ENCODE measurements around the gene SLC37A4. TPM values are rescaled to one million over a fixed set of nuclear protein-coding genes. Genes with fewer than 3 reads are reported as not detected.
A peak's percentile ranks its signal among the peaks of the same experiment; 100 is the strongest.

The SLC37A4 gene
- polyA plus RNA-seq, 1 donor (not counting 4 experiments of a cell fraction or from before 2014, with no cell fraction given): 20.2 TPM

DNA sequence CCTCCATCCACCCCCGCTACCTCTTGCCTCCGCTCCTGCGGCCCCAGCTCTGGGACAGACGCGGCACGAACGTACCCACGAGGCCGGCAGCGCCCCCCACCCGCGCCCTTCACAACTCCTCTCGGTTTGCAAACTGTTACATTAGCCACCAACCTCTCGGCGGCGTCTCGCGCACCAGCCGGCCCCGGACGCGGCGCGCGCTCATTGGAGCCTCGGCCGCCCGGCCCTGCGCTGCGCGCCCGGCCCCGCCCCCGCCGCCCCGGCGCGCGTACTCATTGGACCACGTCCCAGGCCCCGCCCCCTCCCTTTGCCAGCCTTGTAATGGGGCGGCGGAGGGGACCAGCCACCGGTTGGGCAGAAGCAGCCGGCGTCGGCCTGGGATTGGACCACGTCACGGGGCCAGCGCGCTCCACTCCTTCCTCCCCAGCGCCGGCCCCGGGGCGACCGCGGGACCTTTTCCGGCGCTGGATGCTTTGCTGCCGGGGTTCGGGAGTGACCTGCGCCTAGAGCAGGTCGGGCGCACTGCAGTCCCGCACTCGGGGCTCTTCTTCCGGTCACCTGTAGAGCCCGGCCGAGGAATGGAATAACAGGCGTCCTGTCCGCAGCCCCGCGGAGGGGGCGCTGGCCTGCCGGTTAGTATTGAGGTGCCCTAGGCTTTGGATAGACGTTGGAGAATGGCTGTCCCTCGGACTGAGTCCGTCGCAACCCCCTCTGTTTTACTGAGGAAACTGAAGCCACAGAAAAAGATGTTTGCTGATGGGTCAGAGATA lies 26.5 kb upstream of the SLC37A4 start, which contains the start of gene HYOU1:
Gene HYOU1, minus strand, starts transcription at position 206 of the 770 bp plus-strand sequence. CDS start 1,045 bp downstream, outside the sequence.
- peaks cover 4% of the 10 kb centered on the region for H4K20me1 ChIP-seq (ENCODE audit: control insufficient read depth, extremely low read depth, insufficient read depth, low read length)
- peak within 1 kb of the TSS; percentile 89 for H3K4me2 ChIP-seq (ENCODE audit: control insufficient read depth, extremely low read depth, insufficient read depth, low read depth, low read length)
- H3K9me1 ChIP-seq (ENCODE audit: control insufficient read depth, extremely low read depth, insufficient read depth, low read length): no peaks in the 10 kb centered on the region
- TF ChIP-seq CTCF (optimal IDR thresholded peaks at IDR 0.05 in 1 of 3, IDR thresholded peaks at IDR 0.05 in 1 of 3, conservative IDR thresholded peaks at IDR 0.05 in 1 of 3; ENCODE audit: extremely low read depth in 1 of 3, insufficient read depth in 2 of 3, low read length in 3 of 3) (peak in 2 of 3 experiments; percentile 19 to 34), EZH2 (IDR thresholded peaks at IDR 0.05; ENCODE audit: low read length) (no peak)
- H3K27ac ChIP-seq (ENCODE audit: control insufficient read depth, insufficient read depth, low read length): peak within 1 kb of the TSS; percentile 82
- H3K79me2 ChIP-seq (ENCODE audit: control insufficient read depth, insufficient read depth, low read length): peaks cover 38% of the 10 kb centered on the region
- H3K36me3 ChIP-seq (ENCODE audit: control insufficient read depth in 2 of 2, extremely low read depth in 1 of 2, insufficient read depth in 2 of 2, low read length in 2 of 2): peaks cover 25 to 32% of the 10 kb centered on the region in 2 experiments
- H3K4me1 ChIP-seq (ENCODE audit: control insufficient read depth, extremely low read depth, insufficient read depth, low read length): peaks cover 14% of the 10 kb centered on the region
- FAIRE-seq (no peak), DNase-seq (ENCODE audit: low read depth, low spot score) (peak; percentile 74)
- peak within 1 kb of the TSS; percentile 90 to 92 (median 92) for H3K4me3 ChIP-seq (ENCODE audit: control insufficient read depth in 2 of 3, extremely low read depth in 1 of 3, insufficient read depth in 2 of 3, low read depth in 1 of 3, low read length in 3 of 3)
- H2AFZ ChIP-seq (ENCODE audit: control insufficient read depth, low read length): peak within 1 kb of the TSS; percentile 73
- H3K9me3 ChIP-seq (ENCODE audit: control insufficient read depth, low read depth, low read length): no peaks in the 10 kb centered on the region
- no peaks in the 10 kb centered on the region for H3K27me3 ChIP-seq (ENCODE audit: control insufficient read depth, extremely low read depth, insufficient read depth, low read length)
- dilution Hi-C loops (cut with MboI; ENCODE audit: extremely low pct_ligation_motif_present, low sequenced_read_pairs): no loop called here
- H3K9ac ChIP-seq (ENCODE audit: control insufficient read depth, extremely low read depth, insufficient read depth, low read length): peak within 1 kb of the TSS; percentile 87

GRCh38 chr11:119056421-119056999 lies 25.8 kb upstream of the SLC37A4 start:
- no peak for TF ChIP-seq EZH2 (IDR thresholded peaks at IDR 0.05; ENCODE audit: low read length)
- TF ChIP-seq CTCF (optimal IDR thresholded peaks at IDR 0.05 in 1 of 3, IDR thresholded peaks at IDR 0.05 in 1 of 3, conservative IDR thresholded peaks at IDR 0.05 in 1 of 3; ENCODE audit: extremely low read depth in 1 of 3, insufficient read depth in 2 of 3, low read length in 3 of 3): no peak
- H3K36me3 ChIP-seq (ENCODE audit: control insufficient read depth in 2 of 2, extremely low read depth in 1 of 2, insufficient read depth in 2 of 2, low read length in 2 of 2): peaks cover 32 to 38% of the 10 kb centered on the region in 2 experiments
- peak overlapping the region; percentile 89 for H3K4me2 ChIP-seq (ENCODE audit: control insufficient read depth, extremely low read depth, insufficient read depth, low read depth, low read length)
- H3K79me2 ChIP-seq (ENCODE audit: control insufficient read depth, insufficient read depth, low read length): peaks cover 39% of the 10 kb centered on the region
- H3K4me1 ChIP-seq (ENCODE audit: control insufficient read depth, extremely low read depth, insufficient read depth, low read length): peaks cover 16% of the 10 kb centered on the region
- DNase-seq (ENCODE audit: low read depth, low spot score) (no peak), FAIRE-seq (no peak)
- H3K9me1 ChIP-seq (ENCODE audit: control insufficient read depth, extremely low read depth, insufficient read depth, low read length): no peaks in the 10 kb centered on the region
- dilution Hi-C loops (cut with MboI; ENCODE audit: extremely low pct_ligation_motif_present, low sequenced_read_pairs): no loop called here
- peak overlapping the region; percentile 77 for H3K27ac ChIP-seq (ENCODE audit: control insufficient read depth, insufficient read depth, low read length)
- H3K27me3 ChIP-seq (ENCODE audit: control insufficient read depth, extremely low read depth, insufficient read depth, low read length): no peaks in the 10 kb centered on the region
- H4K20me1 ChIP-seq (ENCODE audit: control insufficient read depth, extremely low read depth, insufficient read depth, low read length): peaks cover 4% of the 10 kb centered on the region
- peak overlapping the region; percentile 76 to 92 (median 77) for H3K4me3 ChIP-seq (ENCODE audit: control insufficient read depth in 2 of 3, extremely low read depth in 1 of 3, insufficient read depth in 2 of 3, low read depth in 1 of 3, low read length in 3 of 3)
- H3K9me3 ChIP-seq (ENCODE audit: control insufficient read depth, low read depth, low read length): no peaks in the 10 kb centered on the region
- H3K9ac ChIP-seq (ENCODE audit: control insufficient read depth, extremely low read depth, insufficient read depth, low read length): peak overlapping the region; percentile 87
- peak overlapping the region; percentile 69 for H2AFZ ChIP-seq (ENCODE audit: control insufficient read depth, low read length)
